Measurements from ENCODE around the gene ELMO1. TPM values are rescaled to one million over a fixed set of nuclear protein-coding genes. Genes with fewer than 3 reads are reported as not detected.

Gene ELMO1
- polyA plus RNA-seq, 2 of the 4 experiments (the other 2 are of a cell fraction) = 2.3 to 6.1 TPM

DNA sequence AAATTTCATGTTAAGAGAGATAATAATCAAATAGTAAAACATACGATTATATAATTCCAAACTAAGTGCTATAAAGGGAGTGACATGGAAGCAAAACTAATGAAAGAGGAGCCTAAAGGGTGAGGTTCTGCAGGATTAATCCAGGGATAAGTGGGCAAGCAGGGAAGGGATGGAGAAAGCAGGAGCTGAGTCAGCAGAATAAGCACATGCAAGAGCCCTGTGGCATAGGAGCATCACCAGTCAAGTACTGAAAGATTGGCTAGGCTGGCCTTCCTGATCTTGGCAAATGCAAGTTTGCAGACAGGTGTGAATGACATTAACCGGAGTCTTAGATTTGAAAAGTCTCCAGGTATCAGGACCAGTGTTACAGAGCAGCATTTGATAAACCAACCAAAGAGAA is 336.4 kb downstream of the ELMO1 start:
- FAIRE-seq (no peak), DNase-seq (ENCODE audit: low read depth in 1 of 2, low spot score in 1 of 2) (no peak), ATAC-seq (no peak)
- H3K9me3 ChIP-seq = no peaks in the 10 kb centered on the region
- TF ChIP-seq HOXB13 (CRISPR knock-in tag; IDR thresholded peaks at IDR 0.05; ENCODE audit: low read depth) (no peak), KDM1A (IDR thresholded peaks at IDR 0.05; ENCODE audit: low read depth) (no peak), EP300 (IDR thresholded peaks at IDR 0.05) (no peak), CHD2 (IDR thresholded peaks at IDR 0.05; ENCODE audit: low read length, partially characterized antibody) (no peak), MAFK (IDR thresholded peaks at IDR 0.05; ENCODE audit: partially characterized antibody) (peak; percentile 90)
- no peak overlapping the region for H3K4me3 ChIP-seq
- H3K27ac ChIP-seq = no peak overlapping the region
- H3K4me2 ChIP-seq = no peak overlapping the region
- 68% methylated on average over 2 of the region's 2 CpGs for WGBS (ENCODE audit: missing lambda C conversion rate)
- POLR2A ChIA-PET = no interaction called here
- no peaks in the 10 kb centered on the region for H3K4me1 ChIP-seq
- CTCF ChIA-PET = no interaction called here

GRCh38 chr7:37111459-37111858 is 337.2 kb downstream of the ELMO1 start:
- Histone ChIP-seq H3K27ac (no peak overlapping the region), H3K9me3 (no peaks in the 10 kb centered on the region), H3K4me1 (no peaks in the 10 kb centered on the region), H3K4me2 (no peak overlapping the region), H3K4me3 (no peak overlapping the region)
- WGBS (ENCODE audit: missing lambda C conversion rate) = 16% methylated on average over 1 of the region's 1 CpG
- ChIA-PET CTCF (interaction anchor here (0.6 kb wide), 1 partner anchor 264 kb away, joined by 4 read pairs; no protein-coding TSS in a partner anchor), POLR2A (no interaction called here)
- TF ChIP-seq CBX2 (IDR thresholded peaks at IDR 0.05; ENCODE audit: borderline replicate concordance, low read depth) = no peak
- no peak for TF ChIP-seq ZNF302 (CRISPR knock-in tag; IDR thresholded peaks at IDR 0.05)
- TF ChIP-seq JUNB (IDR thresholded peaks at IDR 0.05) = no peak
- TF ChIP-seq BHLHE40 (IDR thresholded peaks at IDR 0.05; ENCODE audit: low read depth, low read length) = no peak
- TF ChIP-seq, protein P1, sequence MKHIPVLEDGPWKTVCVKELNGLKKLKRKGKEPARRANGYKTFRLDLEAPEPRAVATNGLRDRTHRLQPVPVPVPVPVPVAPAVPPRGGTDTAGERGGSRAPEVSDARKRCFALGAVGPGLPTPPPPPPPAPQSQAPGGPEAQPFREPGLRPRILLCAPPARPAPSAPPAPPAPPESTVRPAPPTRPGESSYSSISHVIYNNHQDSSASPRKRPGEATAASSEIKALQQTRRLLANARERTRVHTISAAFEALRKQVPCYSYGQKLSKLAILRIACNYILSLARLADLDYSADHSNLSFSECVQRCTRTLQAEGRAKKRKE (CRISPR knock-in tag; IDR thresholded peaks at IDR 0.05; ENCODE audit: low read depth) = no peak
- TF ChIP-seq ELK1 (IDR thresholded peaks at IDR 0.05; ENCODE audit: low read depth, low read length) = no peak
- TF ChIP-seq MAZ (IDR thresholded peaks at IDR 0.05; ENCODE audit: borderline replicate concordance, low read depth, low read length) = no peak
- no peak for TF ChIP-seq PHF8 (IDR thresholded peaks at IDR 0.05; ENCODE audit: borderline replicate concordance, low read depth)
- TF ChIP-seq SMC3 (IDR thresholded peaks at IDR 0.05) = no peak
- TF ChIP-seq RNF2 (IDR thresholded peaks at IDR 0.05; ENCODE audit: borderline replicate concordance, low read depth) = no peak
- TF ChIP-seq EP300 (IDR thresholded peaks at IDR 0.05) = no peak
- no peak for TF ChIP-seq HOXA7 (CRISPR knock-in tag; IDR thresholded peaks at IDR 0.05)
- no peak for TF ChIP-seq TP53 (CRISPR knock-in tag; IDR thresholded peaks at IDR 0.05)
- no peak for TF ChIP-seq NPAS2 (CRISPR knock-in tag; IDR thresholded peaks at IDR 0.05; ENCODE audit: borderline replicate concordance)
- no peak for TF ChIP-seq HOXB5 (CRISPR knock-in tag; IDR thresholded peaks at IDR 0.05)
- TF ChIP-seq SREBF2 (IDR thresholded peaks at IDR 0.05) = no peak
- TF ChIP-seq HOXB13 (CRISPR knock-in tag; IDR thresholded peaks at IDR 0.05; ENCODE audit: low read depth) = no peak
- no peak for TF ChIP-seq MYC (IDR thresholded peaks at IDR 0.05; ENCODE audit: borderline replicate concordance, low read length)
- TF ChIP-seq FOXS1 (CRISPR knock-in tag; IDR thresholded peaks at IDR 0.05) = no peak
- no peak for TF ChIP-seq ZFP36 (IDR thresholded peaks at IDR 0.05; ENCODE audit: borderline replicate concordance, partially characterized antibody)
- no peak for FAIRE-seq
- no peak for DNase-seq (ENCODE audit: low read depth in 1 of 2, low spot score in 1 of 2)
- no peak for ATAC-seq

All from A549 (cell line).